SJCRH30 (cell line): ENCODE data around the gene COL28A1. TPM values are rescaled to one million over a fixed set of nuclear protein-coding genes. Genes with fewer than 3 reads are reported as not detected.

Source experiments
- DNase-seq, 2 experiments: peaks; one replicate each; pipeline ENCODE4 v3.0.0-alpha.2; 2015 to 2020
- H3K27ac ChIP-seq: fragments of 250-450 bp; sonication (Bioruptor Pico); 2 replicates; pipeline ENCODE4 v1.5.1; 2020; ENCODE audit warnings: mild to moderate bottlenecking, moderate library complexity
- H3K27me3 ChIP-seq: fragments of 250-450 bp; sonication (Bioruptor Pico); 2 replicates; pipeline ENCODE4 v1.5.1; 2020; ENCODE audit warnings: mild to moderate bottlenecking, moderate library complexity
- H3K36me3 ChIP-seq: fragments of 250-450 bp; sonication (Bioruptor Pico); 2 replicates; pipeline ENCODE4 v1.5.1; 2020; ENCODE audit warnings: mild to moderate bottlenecking, moderate library complexity
- H3K4me1 ChIP-seq: fragments of 250-450 bp; sonication (Bioruptor Pico); 2 replicates; pipeline ENCODE4 v1.5.1; 2020; ENCODE audit warnings: mild to moderate bottlenecking, moderate library complexity
- H3K4me3 ChIP-seq: fragments of 250-450 bp; sonication (Bioruptor Pico); 2 replicates; pipeline ENCODE4 v1.5.1; 2020; ENCODE audit warnings: mild to moderate bottlenecking, moderate library complexity
- H3K9me3 ChIP-seq: fragments of 250-450 bp; sonication (Bioruptor Pico); replicated peaks from 2 replicates; pipeline ENCODE4 v1.5.1; 2020; ENCODE audit warnings: mild to moderate bottlenecking, moderate library complexity
- total RNA-seq: library from RNA; depleted of rRNA; stranded (reverse); fragments of >200 nt; shearing (Covaris generic); gene quantifications from 2 replicates; pipeline ENCODE4 v1.2.3, GENCODE V29; 2014

Gene COL28A1
- total RNA-seq, 1 experiment from 2014 or later, result 0.02 TPM

DNA sequence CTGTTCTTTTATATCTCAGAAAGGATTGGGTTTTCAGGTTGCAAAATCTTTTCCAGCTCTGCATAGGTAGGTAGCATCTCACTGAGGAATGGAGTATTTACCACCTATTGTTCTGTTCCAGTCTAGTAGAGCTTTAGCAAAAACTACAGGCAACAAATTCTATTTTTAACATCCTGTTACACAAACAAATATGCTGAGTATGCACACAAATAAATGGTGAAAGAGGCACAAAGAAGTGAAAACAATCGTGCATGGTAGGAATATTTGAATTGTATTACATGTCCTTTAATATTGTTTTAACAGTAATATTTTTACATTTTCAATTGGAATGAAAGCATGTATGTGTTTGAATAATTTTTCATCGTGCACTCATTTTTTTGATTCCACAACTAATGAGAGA lies 16.5 kb upstream of the COL28A1 start:
- Histone ChIP-seq H3K4me3 (no peak overlapping the region), H3K4me1 (peaks cover 20% of the 10 kb centered on the region), H3K36me3 (no peaks in the 10 kb centered on the region), H3K27ac (no peak overlapping the region), H3K27me3 (no peaks in the 10 kb centered on the region), H3K9me3 (no peaks in the 10 kb centered on the region)
- no peak for DNase-seq

DNA sequence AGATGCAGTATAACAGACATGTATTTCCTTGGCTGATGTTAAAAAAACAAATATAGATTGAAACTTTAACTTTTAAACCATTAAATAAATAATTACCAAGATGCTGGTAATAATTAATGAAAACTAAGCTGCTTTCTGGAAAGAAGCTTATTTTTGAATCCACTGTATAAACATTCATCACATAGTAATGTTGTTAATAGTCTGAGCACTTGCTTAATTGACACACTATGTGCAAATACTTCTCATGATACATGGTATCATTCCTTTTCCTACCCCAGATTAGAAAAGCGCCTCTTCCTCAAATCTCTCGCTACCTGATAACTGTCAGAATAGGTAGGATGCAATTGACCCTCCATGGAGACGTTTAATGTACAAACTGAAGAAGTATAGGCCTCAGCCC lies 15.0 kb upstream of the COL28A1 start:
- H3K4me1 ChIP-seq, result peaks cover 20% of the 10 kb centered on the region
- H3K36me3 ChIP-seq, result no peaks in the 10 kb centered on the region
- no peak overlapping the region for H3K27ac ChIP-seq
- H3K4me3 ChIP-seq, result no peak overlapping the region
- H3K9me3 ChIP-seq, result no peaks in the 10 kb centered on the region
- H3K27me3 ChIP-seq, result no peaks in the 10 kb centered on the region
- DNase-seq, result no peak

DNA sequence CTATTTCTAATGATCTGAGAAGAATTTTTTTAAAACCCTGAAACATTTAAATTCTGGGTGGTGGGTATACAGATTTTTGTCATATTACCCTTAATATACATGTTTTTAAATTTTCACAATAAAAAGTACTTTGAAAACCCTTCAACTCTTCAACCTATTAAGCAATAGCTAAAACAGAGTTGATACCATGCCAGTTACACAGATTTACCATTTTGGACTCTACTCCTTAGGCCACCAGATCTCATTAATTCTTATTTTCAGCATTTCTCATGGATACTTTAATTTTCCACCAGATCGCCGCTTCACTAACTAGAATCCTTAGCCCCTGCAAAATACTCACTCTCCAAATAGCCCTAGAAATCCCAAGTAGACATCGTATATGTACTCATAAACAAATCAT lies 12.7 kb upstream of the COL28A1 start:
- Histone ChIP-seq H3K4me3 (no peak overlapping the region), H3K27ac (no peak overlapping the region), H3K4me1 (peaks cover under 1% of the 10 kb centered on the region; the same call in 1 of the 2 replicates), H3K9me3 (no peaks in the 10 kb centered on the region), H3K36me3 (no peaks in the 10 kb centered on the region), H3K27me3 (no peaks in the 10 kb centered on the region)
- DNase-seq, result no peak

DNA sequence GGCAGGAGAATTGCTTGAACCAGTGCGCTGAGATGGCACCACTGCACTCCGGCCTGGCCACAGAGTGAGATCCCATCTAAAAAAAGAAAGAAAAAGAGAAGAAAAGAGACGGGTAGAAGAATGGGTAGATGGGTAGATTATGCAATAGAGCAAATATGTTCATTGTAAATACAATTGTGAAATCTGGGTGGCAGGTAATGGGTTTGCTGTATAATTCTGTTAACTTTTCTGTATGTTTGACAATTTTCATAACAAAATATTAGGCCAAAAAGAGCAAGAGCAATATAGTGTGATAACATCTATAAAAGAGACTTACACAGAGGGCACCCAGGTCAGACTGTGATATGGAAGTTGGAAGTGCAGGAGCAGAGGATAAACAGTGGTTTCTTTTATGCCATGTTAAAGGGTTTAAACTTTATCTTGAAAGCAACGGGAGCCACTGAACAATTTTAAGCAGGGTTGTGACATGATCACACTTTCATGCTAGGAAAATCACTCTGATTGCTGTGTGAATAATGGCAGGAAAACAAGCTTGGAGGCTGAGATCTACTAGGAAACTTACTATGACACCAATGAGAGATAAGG lies 6.7 kb upstream of the COL28A1 start:
- Histone ChIP-seq H3K27ac (no peak overlapping the region), H3K4me1 (no peaks in the 10 kb centered on the region), H3K9me3 (no peaks in the 10 kb centered on the region), H3K36me3 (no peaks in the 10 kb centered on the region), H3K27me3 (no peaks in the 10 kb centered on the region), H3K4me3 (no peak overlapping the region)
- no peak for DNase-seq

DNA sequence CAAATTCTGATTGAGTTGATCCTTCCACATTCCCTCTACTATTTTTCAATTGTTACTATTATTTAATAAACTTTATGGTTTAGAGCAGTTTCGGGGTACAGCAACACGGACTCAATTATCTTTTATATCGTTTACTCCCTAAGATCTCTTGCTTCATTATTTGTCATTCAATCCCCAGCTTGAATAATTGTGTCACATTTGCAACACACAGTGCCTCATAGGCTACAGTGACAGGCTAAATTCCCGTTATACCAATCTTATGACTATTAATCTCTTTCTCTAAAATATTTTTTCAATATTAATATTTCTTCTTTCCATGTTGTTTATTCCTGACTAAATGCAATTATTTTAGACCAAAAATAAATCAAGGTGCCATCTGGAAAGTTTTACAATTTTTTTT lies 4.0 kb upstream of the COL28A1 start:
- no peaks in the 10 kb centered on the region for H3K9me3 ChIP-seq
- H3K36me3 ChIP-seq, result no peaks in the 10 kb centered on the region
- no peak for DNase-seq
- no peak overlapping the region for H3K27ac ChIP-seq
- H3K27me3 ChIP-seq, result no peaks in the 10 kb centered on the region
- H3K4me3 ChIP-seq, result no peak overlapping the region
- H3K4me1 ChIP-seq, result peaks cover 12% of the 10 kb centered on the region

DNA sequence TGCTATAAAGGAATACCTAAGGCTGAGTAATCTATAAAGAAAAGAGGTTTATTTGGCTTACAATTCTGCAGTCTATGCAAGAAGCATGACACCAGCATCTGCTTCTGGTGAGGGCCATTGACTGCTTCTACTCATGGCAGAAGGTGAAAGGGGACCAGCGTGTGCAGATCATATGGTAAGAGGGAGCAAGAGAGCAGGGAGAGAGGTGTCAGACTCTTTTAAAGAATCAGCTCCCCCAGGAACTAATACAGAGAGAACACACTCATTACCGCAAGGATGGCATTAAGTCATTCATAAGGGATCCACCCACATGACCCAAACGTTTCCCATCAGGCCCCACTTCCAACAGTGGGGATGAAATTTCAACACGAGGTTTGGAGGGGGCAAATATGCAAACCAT lies 3.5 kb upstream of the COL28A1 start:
- DNase-seq, result no peak
- Histone ChIP-seq H3K4me1 (peaks cover 12% of the 10 kb centered on the region), H3K4me3 (no peak overlapping the region), H3K27me3 (no peaks in the 10 kb centered on the region), H3K36me3 (no peaks in the 10 kb centered on the region), H3K9me3 (no peaks in the 10 kb centered on the region), H3K27ac (no peak overlapping the region)

DNA sequence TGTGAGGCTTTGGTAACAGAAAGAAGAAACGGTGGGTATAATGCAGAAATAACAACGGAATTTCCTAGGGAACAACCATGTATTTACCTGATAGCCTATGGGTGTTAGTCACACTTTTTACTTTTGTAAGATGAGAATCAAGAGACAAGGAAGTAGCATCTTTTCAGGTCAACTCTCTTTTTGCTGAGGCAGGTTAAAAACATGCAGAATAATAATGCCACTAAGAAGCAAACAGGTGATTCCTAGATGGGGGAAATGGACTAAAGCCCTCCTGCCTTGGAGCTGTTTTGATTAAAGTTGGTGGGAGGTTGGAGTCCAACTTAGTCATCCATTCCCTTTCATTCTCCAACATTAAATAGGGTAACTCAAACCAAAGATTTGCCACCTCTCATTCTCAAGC lies 2.0 kb upstream of the COL28A1 start:
- no peak overlapping the region for H3K4me3 ChIP-seq
- no peaks in the 10 kb centered on the region for H3K36me3 ChIP-seq
- peaks cover 12% of the 10 kb centered on the region for H3K4me1 ChIP-seq
- no peak overlapping the region for H3K27ac ChIP-seq
- DNase-seq, result no peak
- no peaks in the 10 kb centered on the region for H3K27me3 ChIP-seq
- H3K9me3 ChIP-seq, result no peaks in the 10 kb centered on the region

DNA sequence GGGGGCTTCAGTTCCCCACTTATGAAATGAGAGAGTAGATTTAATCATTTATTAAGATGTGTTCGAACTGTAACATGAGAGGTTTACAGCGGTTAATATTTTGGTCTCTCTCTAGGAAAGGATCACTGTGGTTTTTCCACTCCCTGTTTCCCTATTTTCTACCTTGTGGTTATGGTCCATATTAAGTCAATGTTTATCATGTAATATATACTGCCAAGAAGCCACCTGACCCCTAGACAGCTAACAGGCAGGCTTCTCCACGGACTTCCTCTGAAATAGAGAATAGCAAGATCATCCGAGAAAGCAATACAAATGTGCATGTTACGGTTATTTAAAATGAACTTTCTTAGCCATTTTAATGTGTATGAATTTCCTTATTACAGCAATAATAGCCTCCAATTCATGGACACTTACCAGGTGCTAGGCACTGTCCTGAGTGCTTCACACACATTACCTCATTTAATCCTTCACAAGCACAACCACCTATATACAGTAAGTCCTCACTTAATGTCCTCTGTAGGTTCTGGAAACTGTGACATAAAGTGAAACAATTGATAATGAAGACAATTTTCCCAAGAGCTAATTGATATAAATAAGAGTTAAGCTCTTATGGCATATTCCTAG lies 835 bp upstream of the COL28A1 start:
- Histone ChIP-seq H3K4me1 (peaks cover 12% of the 10 kb centered on the region), H3K4me3 (no peak overlapping the region), H3K27ac (no peak overlapping the region), H3K9me3 (no peaks in the 10 kb centered on the region), H3K36me3 (no peaks in the 10 kb centered on the region), H3K27me3 (no peaks in the 10 kb centered on the region)
- DNase-seq, result peak in 1 of 2 experiments; percentile 63

DNA sequence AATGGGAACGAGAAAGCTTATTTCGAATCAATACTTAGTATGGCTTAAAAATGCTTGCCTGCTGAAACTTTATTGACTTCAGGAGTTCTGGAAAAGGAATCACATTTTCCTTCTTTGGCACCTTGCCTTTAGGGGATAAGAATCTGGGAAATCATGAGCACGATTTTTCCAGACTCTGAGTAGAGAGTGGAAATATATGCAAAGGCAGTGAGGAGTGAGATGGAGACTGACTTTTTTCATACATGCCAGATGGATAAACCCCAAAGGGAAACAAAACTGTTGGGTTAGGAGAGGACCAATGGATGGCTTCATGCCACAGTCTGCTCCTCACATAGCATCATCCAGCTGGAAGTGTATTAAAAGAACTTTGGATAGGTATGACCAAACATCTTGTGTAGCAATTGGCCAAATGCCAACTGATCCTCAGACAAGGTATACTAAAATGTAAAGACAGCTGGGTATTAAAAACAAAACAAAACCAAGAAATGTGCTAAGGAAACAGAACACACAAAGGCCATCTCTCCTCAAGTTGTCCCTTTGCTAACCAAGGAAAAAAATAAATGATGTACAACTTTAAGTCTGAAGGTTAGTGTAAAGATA lies 1.7 kb downstream of the COL28A1 start:
- H3K36me3 ChIP-seq, result no peaks in the 10 kb centered on the region
- no peak overlapping the region for H3K4me3 ChIP-seq
- no peaks in the 10 kb centered on the region for H3K27me3 ChIP-seq
- H3K4me1 ChIP-seq, result peaks cover 12% of the 10 kb centered on the region
- H3K27ac ChIP-seq, result no peak overlapping the region
- no peak for DNase-seq
- H3K9me3 ChIP-seq, result no peaks in the 10 kb centered on the region

DNA sequence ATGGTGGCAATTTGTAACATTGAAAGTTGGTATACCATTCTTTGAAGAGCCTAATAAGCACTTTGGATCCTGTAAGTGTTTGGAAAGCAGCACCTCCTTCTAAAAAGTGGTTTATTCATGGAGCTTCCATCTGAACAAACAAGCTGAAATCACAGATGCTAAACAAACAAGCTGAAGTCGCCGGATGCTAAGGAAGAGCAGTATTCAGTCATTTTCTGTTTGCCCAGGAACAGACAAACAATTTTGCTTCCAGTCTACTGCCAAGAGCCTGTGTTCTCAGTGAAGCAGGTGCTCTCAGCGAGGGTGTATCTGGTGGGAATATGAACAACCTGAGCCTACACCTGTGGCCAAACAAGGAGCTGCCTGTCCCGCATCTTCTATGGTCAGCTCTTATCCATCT lies 6.3 kb downstream of the COL28A1 start:
- no peak overlapping the region for H3K27ac ChIP-seq
- H3K4me1 ChIP-seq, result no peaks in the 10 kb centered on the region
- H3K4me3 ChIP-seq, result no peak overlapping the region
- no peaks in the 10 kb centered on the region for H3K9me3 ChIP-seq
- H3K27me3 ChIP-seq, result no peaks in the 10 kb centered on the region
- no peaks in the 10 kb centered on the region for H3K36me3 ChIP-seq
- no peak for DNase-seq

DNA sequence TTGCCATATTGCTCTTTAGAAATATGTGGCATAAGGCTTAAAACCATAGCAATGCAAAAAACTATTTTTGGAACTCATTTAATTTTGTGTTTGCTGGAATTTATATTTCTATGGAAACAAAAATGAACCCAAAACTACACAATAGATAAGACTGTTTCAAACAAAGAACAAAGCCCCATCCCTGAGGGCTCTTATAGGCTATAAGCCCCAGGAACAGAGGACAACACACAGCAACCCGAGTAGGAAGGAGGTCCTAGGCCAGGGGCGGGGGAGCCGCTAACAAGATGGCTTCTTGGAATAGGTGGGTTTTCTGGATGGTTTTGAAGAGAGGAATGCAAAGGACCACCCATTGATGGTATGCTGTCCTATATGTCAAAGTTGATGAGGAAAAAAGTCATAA lies 8.6 kb downstream of the COL28A1 start:
- Histone ChIP-seq H3K9me3 (no peaks in the 10 kb centered on the region), H3K27me3 (no peaks in the 10 kb centered on the region), H3K4me1 (no peaks in the 10 kb centered on the region), H3K4me3 (no peak overlapping the region), H3K27ac (no peak overlapping the region), H3K36me3 (no peaks in the 10 kb centered on the region)
- no peak for DNase-seq

DNA sequence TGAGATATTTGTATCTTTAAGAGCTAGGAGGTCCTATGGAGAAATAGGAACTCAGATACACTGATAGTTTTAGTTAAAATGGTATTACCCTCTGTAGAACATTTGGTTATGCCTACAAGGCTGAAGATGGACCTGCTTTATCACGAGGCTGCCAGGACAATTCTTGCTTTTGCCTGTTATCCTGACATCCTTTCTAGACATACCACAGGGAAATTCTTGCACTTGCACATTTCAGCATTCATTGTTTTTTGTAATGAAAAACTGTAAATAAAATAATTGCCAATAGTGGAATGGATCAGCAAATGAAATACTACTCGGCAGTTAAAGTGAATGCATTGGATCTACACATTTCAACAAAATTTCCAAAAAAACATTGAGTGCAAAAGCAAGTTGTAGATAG lies 9.7 kb downstream of the COL28A1 start:
- Histone ChIP-seq H3K27me3 (no peaks in the 10 kb centered on the region), H3K4me1 (no peaks in the 10 kb centered on the region), H3K4me3 (no peak overlapping the region), H3K9me3 (no peaks in the 10 kb centered on the region), H3K36me3 (no peaks in the 10 kb centered on the region), H3K27ac (no peak overlapping the region)
- DNase-seq, result no peak

DNA sequence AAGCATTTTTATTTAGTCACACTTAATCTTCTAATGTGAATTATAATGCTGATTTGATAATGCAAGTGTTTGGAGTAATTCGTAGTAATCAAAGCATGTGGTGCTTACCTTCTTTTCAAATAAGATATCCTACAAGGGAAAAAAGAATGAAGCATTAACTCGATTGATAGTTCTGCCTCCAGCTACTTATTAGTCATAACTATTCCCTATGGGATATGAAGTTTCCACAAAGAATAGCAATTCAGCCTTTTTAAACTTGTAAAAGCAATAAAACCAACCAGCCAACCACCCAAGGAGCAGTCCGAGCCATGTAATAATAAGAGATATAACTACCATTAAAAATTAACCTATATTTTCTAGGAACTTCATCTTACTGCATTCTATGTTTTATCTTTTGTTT lies 11.6 kb downstream of the COL28A1 start:
- H3K4me1 ChIP-seq, result no peaks in the 10 kb centered on the region
- DNase-seq, result no peak
- H3K27ac ChIP-seq, result no peak overlapping the region
- no peaks in the 10 kb centered on the region for H3K27me3 ChIP-seq
- H3K9me3 ChIP-seq, result no peaks in the 10 kb centered on the region
- no peak overlapping the region for H3K4me3 ChIP-seq
- H3K36me3 ChIP-seq, result no peaks in the 10 kb centered on the region

DNA sequence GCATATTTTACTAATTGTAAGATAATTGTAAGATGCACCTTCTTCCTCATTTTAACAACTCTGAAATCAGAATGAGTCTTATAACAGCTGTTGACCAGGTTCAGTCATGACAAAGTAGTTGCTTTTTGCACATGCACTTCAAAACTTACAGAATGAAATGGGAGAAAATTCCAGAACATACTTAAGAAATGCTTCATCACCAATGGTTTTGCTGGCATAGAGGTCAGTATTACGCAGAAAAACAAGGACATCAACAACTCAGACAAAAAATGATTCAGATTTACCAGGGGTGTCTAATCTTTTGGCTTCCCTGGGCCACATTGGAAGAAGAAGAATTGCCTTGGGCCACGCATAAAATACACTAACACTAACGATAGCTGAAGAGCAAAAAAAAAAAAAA lies 13.3 kb downstream of the COL28A1 start:
- Histone ChIP-seq H3K4me1 (no peaks in the 10 kb centered on the region), H3K27me3 (no peaks in the 10 kb centered on the region), H3K9me3 (no peaks in the 10 kb centered on the region), H3K4me3 (no peak overlapping the region), H3K27ac (no peak overlapping the region), H3K36me3 (no peaks in the 10 kb centered on the region)
- no peak for DNase-seq

DNA sequence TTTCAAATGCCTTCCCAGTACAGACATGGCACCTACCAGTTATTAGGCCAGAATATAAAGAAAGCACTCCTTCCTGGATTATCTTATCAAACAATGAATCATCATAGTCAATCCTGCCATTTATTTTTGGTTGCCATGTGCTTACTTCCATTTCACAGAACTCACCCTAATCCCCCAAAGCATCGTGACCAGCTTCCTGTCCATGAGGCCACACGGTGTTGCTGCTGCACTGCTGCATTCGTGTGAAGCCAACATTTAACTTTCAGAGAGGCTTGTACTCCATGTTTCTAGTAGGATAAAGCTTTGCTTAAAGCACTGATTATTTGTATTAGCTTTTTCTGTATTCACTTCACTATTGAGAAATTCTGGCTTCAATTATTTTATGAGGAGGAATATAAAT lies 14.4 kb downstream of the COL28A1 start:
- peak; percentile 12 to 39 for DNase-seq
- Histone ChIP-seq H3K27me3 (no peaks in the 10 kb centered on the region), H3K4me1 (no peaks in the 10 kb centered on the region), H3K9me3 (no peaks in the 10 kb centered on the region), H3K36me3 (no peaks in the 10 kb centered on the region), H3K4me3 (no peak overlapping the region), H3K27ac (no peak overlapping the region)

DNA sequence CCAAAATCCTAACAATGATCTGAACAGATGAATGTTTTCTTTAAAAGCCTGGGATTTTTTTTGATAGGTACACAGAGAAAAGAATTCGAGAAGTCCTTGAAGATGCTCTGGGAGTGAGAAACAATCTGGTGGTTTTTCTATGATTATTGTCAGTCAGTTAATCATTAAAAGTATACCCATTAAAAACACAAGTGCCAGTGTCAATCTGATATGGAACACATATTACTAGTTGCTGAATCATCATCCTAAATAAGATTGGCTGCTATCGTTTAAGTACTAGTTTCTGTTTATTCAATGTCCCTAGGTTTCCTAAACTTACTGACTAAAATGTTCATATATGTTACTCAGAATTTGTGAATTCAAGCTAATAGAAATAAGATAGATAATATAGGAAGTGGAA lies 16.1 kb downstream of the COL28A1 start:
- no peaks in the 10 kb centered on the region for H3K27me3 ChIP-seq

More for the DNA sequence above, 16.1 kb downstream of the COL28A1 start:
- no peak for DNase-seq
- Histone ChIP-seq H3K9me3 (no peaks in the 10 kb centered on the region), H3K4me1 (no peaks in the 10 kb centered on the region), H3K36me3 (no peaks in the 10 kb centered on the region), H3K4me3 (no peak overlapping the region), H3K27ac (no peak overlapping the region)
